RWPE2 (cell line): ENCODE data around the gene MUC13.

Experiments used
- ATAC-seq: fragments of 200-7000 bp; cut with Tn5 transposase; 3 replicates; pipeline ENCODE4 v1.9.1; 2021; ENCODE audit warnings: low read depth
- DNase-seq: peaks from one replicate; pipeline ENCODE4 v3.0.0-alpha.2; 2020; ENCODE audit warnings: low spot score
- H3K27ac ChIP-seq: fragments of 450-650 bp; 2 replicates; pipeline ENCODE4 v1.5.1; 2017; ENCODE audit warnings: mild to moderate bottlenecking; ENCODE audit not compliant: poor library complexity, severe bottlenecking
- H3K27me3 ChIP-seq: fragments of 250-450 bp; sonication (Bioruptor Pico); 2 replicates; pipeline ENCODE4 v1.5.1; 2021; ENCODE audit warnings: mild to moderate bottlenecking, moderate library complexity; ENCODE audit not compliant: insufficient read depth, poor library complexity, severe bottlenecking
- H3K36me3 ChIP-seq: fragments of 250-450 bp; sonication (Bioruptor Pico); 2 replicates; pipeline ENCODE4 v1.5.1; 2020; ENCODE audit warnings: low read depth, mild to moderate bottlenecking, moderate library complexity
- H3K4me1 ChIP-seq: fragments of 250-450 bp; sonication (Bioruptor Pico); 2 replicates; pipeline ENCODE4 v1.5.1; 2021; ENCODE audit warnings: mild to moderate bottlenecking, moderate library complexity; ENCODE audit not compliant: insufficient read depth, poor library complexity, severe bottlenecking
- H3K4me3 ChIP-seq: fragments of 250-450 bp; sonication (Bioruptor Pico); 2 replicates; pipeline ENCODE4 v1.5.1; 2021; ENCODE audit warnings: mild to moderate bottlenecking, moderate library complexity; ENCODE audit not compliant: severe bottlenecking
- H3K9me3 ChIP-seq: fragments of 250-450 bp; sonication (Bioruptor Pico); 2 replicates; pipeline ENCODE4 v1.5.1; 2021; ENCODE audit warnings: mild to moderate bottlenecking, moderate library complexity; ENCODE audit not compliant: severe bottlenecking
- TF ChIP-seq, protein P1 (sequence below): fragments of 450-650 bp; IDR thresholded peaks from one replicate; pipeline ENCODE4 v1.5.1; 2017; ENCODE audit warnings: mild to moderate bottlenecking, moderate library complexity; ENCODE audit not compliant: poor library complexity, severe bottlenecking

MUC13 gene

DNA sequence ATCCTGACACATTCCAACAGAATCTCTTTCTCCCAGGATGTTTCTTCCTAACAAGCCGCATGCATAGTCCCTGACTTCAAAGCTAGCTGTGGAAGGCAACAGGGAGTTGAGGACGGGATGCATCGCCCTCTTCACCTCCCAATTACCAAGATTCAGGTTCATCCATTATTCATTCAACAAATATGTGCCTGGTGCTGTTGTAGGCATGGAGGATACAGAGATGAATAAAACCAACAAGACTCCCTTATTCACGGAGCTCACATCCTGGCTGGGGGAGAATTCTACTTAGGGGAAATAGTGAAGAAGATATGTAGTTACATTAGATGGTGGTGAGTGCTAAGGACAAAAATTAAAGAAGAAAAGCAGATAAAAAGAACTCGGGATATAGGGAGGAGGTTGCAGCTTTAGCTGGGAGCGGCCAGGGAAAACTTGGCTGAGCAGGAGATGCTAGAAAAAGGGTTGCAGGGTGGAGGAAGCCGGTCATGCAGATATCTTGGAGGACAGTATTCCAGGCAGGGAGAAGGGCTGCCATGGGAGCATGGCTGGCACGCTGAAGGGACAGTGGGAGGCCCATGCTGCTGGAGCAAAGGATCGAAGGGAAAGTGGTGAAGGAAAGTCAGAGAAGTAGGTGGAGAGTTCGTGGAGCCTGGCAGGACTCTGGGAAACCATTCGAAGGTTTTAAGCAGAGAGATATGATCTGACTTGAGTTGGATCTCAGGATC, 52.4 kb downstream of the MUC13 start:
- no peak for DNase-seq
- TF ChIP-seq, protein P1, sequence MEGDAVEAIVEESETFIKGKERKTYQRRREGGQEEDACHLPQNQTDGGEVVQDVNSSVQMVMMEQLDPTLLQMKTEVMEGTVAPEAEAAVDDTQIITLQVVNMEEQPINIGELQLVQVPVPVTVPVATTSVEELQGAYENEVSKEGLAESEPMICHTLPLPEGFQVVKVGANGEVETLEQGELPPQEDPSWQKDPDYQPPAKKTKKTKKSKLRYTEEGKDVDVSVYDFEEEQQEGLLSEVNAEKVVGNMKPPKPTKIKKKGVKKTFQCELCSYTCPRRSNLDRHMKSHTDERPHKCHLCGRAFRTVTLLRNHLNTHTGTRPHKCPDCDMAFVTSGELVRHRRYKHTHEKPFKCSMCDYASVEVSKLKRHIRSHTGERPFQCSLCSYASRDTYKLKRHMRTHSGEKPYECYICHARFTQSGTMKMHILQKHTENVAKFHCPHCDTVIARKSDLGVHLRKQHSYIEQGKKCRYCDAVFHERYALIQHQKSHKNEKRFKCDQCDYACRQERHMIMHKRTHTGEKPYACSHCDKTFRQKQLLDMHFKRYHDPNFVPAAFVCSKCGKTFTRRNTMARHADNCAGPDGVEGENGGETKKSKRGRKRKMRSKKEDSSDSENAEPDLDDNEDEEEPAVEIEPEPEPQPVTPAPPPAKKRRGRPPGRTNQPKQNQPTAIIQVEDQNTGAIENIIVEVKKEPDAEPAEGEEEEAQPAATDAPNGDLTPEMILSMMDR: no peak
- Histone ChIP-seq H3K27me3 (no peaks in the 10 kb centered on the region), H3K36me3 (0 out of 2 replicates have a peak, but pooled peaks cover 3% of the 10 kb centered on the region), H3K27ac (peak overlapping the region; percentile 78), H3K4me1 (peaks cover 66% of the 10 kb centered on the region), H3K4me3 (no peak overlapping the region), H3K9me3 (no peaks in the 10 kb centered on the region)
- ATAC-seq: no peak

DNA sequence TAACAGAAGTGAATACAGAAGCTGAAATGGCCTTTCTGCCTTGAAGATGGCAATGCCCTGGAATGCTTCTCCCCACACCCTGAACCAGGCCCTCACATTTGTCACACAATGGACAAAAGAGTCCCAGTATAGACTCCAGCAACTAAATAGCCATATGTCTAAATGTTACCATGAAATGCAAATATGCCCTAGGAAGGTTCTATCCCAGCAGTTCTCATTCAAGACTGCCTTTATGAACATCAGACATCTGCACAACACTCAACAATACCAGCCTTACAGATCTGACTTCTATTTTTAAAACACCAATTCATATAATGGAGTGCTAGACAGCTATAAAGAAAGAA, 55.2 kb downstream of the MUC13 start:
- no peaks in the 10 kb centered on the region for H3K27me3 ChIP-seq
- TF ChIP-seq, protein P1: no peak
- DNase-seq (no peak), ATAC-seq (no peak)
- H3K4me3 ChIP-seq: no peak overlapping the region
- H3K36me3 ChIP-seq: 0 out of 2 replicates have a peak, but pooled peaks cover 3% of the 10 kb centered on the region
- H3K9me3 ChIP-seq: no peaks in the 10 kb centered on the region
- H3K27ac ChIP-seq: peak overlapping the region; percentile 96
- H3K4me1 ChIP-seq: peaks cover 52% of the 10 kb centered on the region

DNA sequence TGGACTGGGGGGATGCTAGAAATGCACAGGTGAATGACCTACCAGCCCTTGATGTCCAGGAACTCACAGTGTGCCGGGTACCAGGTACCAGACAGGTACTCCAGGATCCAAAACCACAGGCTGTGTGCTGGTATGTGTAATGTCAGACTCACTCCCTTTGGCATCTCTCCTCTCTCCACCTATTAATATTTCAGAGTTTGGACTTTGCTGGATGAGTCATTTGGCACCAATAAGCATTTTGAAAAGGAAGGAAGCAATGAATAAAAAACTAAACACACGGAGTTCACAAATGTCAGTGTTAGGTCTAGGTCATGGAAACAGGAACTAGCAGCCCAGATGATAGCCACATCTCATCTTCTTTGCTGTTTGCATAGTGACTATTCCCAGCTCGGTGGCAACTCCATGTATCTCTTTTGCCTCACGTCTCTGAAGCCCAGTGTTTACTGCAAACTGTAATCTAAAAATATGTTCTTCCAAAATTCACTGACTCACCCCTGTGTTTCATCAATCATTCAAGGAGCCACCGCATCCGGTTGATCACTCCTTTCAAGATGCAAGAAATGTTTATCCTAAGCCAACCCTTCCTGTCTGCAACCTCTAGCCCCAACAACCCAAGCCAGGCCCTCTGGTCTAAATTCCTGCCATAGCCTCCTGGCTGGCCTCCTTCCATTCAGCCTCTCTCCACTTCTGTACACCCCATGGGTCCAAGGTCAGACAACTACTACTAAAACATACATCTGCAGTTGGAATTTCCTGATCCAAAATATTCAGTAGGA, 55.8 kb downstream of the MUC13 start:
- H3K27ac ChIP-seq: peak overlapping the region; percentile 96
- ATAC-seq: peak; percentile 93

DNA sequence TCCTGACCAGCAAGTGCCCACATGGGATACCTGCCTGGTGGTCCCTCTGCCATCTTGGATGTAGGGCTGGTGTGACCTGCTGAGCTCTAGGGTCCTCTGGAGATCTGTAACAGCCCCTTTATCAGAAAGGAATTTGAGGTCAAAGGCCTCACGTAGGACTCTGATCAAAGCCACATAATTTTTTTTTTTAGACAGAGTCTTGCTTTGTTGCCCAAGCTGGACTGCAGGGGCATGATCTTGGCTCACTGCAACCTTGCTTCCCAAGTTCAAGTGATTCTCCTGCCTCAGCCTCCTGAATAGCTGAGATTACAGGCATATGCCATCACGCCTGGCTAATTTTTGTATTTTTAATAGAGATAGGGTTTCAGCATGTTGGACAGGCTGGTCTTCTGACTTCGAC, 56.9 kb downstream of the MUC13 start:
- H3K4me3 ChIP-seq: no peak overlapping the region
- peaks cover 6% of the 10 kb centered on the region for H3K36me3 ChIP-seq
- H3K27ac ChIP-seq: peak overlapping the region; percentile 96
- no peaks in the 10 kb centered on the region for H3K27me3 ChIP-seq
- ATAC-seq: no peak
- no peak for DNase-seq
- peaks cover 36% of the 10 kb centered on the region for H3K4me1 ChIP-seq
- TF ChIP-seq, protein P1: no peak
- no peaks in the 10 kb centered on the region for H3K9me3 ChIP-seq

More for the DNA sequence above, 55.8 kb downstream of the MUC13 start:
- TF ChIP-seq, protein P1: no peak
- Histone ChIP-seq H3K9me3 (no peaks in the 10 kb centered on the region), H3K4me3 (no peak overlapping the region), H3K27me3 (no peaks in the 10 kb centered on the region), H3K4me1 (peaks cover 46% of the 10 kb centered on the region), H3K36me3 (0 out of 2 replicates have a peak, but pooled peaks cover 1% of the 10 kb centered on the region)
- DNase-seq: peak; percentile 79
